Gastrocnemius medialis (tissue), 4 donors: ENCODE data around the gene ADNP.

Source experiments
- POLR2A ChIP-seq, 2 donors: fragments of 450-650 bp; IDR thresholded peaks; one replicate each; pipeline ENCODE4 v1.6.1; 2017; ENCODE audit warnings: antibody characterized with exemption in 2 of 2, mild to moderate bottlenecking in 2 of 2, moderate library complexity in 2 of 2
- TF ChIP-seq, protein P1 (sequence below), 5 experiments: fragments of 450-650 bp in 3 of 5; fragments of 200-600 bp in 2 of 5; sonication (generic) in 2 of 5; IDR thresholded peaks in 4 of 5; conservative IDR thresholded peaks in 1 of 5; 1 replicate in 4 of 5; 2 replicates in 1 of 5; pipeline ENCODE4 v1.5.1; 2016 to 2019; ENCODE audit warnings: antibody characterized with exemption in 5 of 5, mild to moderate bottlenecking in 3 of 5, moderate library complexity in 3 of 5

DNA sequence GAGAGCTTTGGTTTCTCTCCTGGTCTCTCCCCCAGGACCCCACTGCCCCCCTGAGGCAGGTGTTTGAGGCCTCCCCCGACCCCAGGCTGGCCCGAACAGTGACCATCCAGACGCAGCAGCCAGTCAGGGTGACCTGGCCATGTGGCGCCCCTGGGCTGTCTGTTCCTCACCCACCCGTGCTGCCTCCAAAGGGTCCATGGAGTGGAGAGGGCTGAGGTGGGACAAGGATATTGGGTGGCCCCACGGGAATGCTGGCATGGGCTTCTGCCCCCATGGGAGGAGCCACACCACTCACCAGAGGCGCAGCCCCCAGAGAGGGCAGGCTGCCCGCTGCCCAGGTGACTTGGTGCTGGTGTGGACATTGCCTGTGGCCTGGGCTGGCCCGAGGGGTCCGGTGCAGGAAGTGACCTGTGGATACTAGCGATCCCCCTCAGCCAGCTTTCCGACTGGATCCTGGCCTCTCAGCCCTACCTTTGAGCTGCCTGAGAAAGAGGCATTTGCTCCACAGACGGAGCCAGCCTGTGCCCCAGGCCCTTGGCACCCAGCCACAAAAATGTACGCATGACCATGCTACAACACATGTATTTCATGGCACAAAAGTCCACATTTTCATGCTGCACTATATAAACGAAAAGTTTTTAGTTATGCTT is 85.5 kb downstream of the ADNP start:
- TF ChIP-seq POLR2A (IDR thresholded peaks at IDR 0.05) = no peak
- TF ChIP-seq, protein P1, sequence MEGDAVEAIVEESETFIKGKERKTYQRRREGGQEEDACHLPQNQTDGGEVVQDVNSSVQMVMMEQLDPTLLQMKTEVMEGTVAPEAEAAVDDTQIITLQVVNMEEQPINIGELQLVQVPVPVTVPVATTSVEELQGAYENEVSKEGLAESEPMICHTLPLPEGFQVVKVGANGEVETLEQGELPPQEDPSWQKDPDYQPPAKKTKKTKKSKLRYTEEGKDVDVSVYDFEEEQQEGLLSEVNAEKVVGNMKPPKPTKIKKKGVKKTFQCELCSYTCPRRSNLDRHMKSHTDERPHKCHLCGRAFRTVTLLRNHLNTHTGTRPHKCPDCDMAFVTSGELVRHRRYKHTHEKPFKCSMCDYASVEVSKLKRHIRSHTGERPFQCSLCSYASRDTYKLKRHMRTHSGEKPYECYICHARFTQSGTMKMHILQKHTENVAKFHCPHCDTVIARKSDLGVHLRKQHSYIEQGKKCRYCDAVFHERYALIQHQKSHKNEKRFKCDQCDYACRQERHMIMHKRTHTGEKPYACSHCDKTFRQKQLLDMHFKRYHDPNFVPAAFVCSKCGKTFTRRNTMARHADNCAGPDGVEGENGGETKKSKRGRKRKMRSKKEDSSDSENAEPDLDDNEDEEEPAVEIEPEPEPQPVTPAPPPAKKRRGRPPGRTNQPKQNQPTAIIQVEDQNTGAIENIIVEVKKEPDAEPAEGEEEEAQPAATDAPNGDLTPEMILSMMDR (IDR thresholded peaks at IDR 0.05 in 4 of 5, conservative IDR thresholded peaks at IDR 0.05 in 1 of 5) = no peak
